ENCODE results near the gene GREB1. TPM values are rescaled to one million over a fixed set of nuclear protein-coding genes. Genes with fewer than 3 reads are reported as not detected.
A peak's percentile ranks its signal among the peaks of the same experiment; 100 is the strongest.

Gene GREB1
- 10 to 100 TPM in 1 of 9 donors, 1 to 10 TPM in 8; 2.6 to 26.2 (median 4.3) TPM for total RNA-seq
- polyA plus RNA-seq, result 1 to 10 TPM; 2.2 to 7.5 (median 2.3) TPM
- long read RNA-seq, donor 1, partial matches to known transcripts, result 30 of 30 reads
- long read RNA-seq, donor 1, other reads (novel, unspliced or antisense), result 0 of 30 reads
- long read RNA-seq, donor 2, partial matches to known transcripts, result 5 of 5 reads
- long read RNA-seq, donor 2, other reads (novel, unspliced or antisense), result 0 of 5 reads
- long read RNA-seq, donor 3, result 0 reads
- long read RNA-seq, donor 4, result 0 reads
- long read RNA-seq, donor 5, partial matches to known transcripts, result 2 of 2 reads
- long read RNA-seq, donor 5, other reads (novel, unspliced or antisense), result 0 of 2 reads
- long read RNA-seq, donor 6, partial matches to known transcripts, result 0 of 1 reads
- long read RNA-seq, donor 6, other reads (novel, unspliced or antisense), result 1 of 1 reads
- long read RNA-seq, donor 7, partial matches to known transcripts, result 0 of 1 reads
- long read RNA-seq, donor 7, other reads (novel, unspliced or antisense), result 0 of 1 reads
- long read RNA-seq, donor 8, result 0 reads
- long read RNA-seq, donor 9, result 0 reads
- long read RNA-seq, donor 10, partial matches to known transcripts, result 6 of 6 reads
- long read RNA-seq, donor 10, other reads (novel, unspliced or antisense), result 0 of 6 reads

- intact Hi-C loops (cut with DNase I), result no loop called here
- Histone ChIP-seq H3K27me3 (no peaks in the 10 kb centered on the region), H3K36me3 (replicated peaks in 1 of 2) (no peaks in the 10 kb centered on the region), H3K27ac (peak within 1 kb of the TSS in 3 of 5 donors; percentile 9 to 45 (median 26)), H3K4me3 (no peak within 1 kb of the TSS), H3K9me3 (replicated peaks in 1 of 3) (no peaks in the 10 kb centered on the region), H3K4me1 (replicated peaks in 1 of 2) (peaks cover 12 to 15% of the 10 kb centered on the region in 2 donors)
- DNase-seq, result peak in 5 of 7 donors; percentile 35 to 56 (median 37)
- WGBS, 4 donors, result 35 to 45% (median 39%) methylated on average over 9 of the region's 9 CpGs
- TF ChIP-seq CTCF (IDR thresholded peaks at IDR 0.05), result no peak
- TF ChIP-seq POLR2A (IDR thresholded peaks at IDR 0.05), result no peak
Observed at GRCh38 chr2:11533278-11534070, at the start of gene GREB1. GREB1 (plus strand) TSS chr2:11534045; CDS start chr2:11556615, 22,570 bp downstream.

- 57 to 86% (median 73%) methylated on average over 3 of the region's 3 CpGs for WGBS, 4 donors
- intact Hi-C loops (cut with DNase I), result no loop called here
- TF ChIP-seq CTCF (IDR thresholded peaks at IDR 0.05) (no peak), POLR2A (IDR thresholded peaks at IDR 0.05) (no peak)
Observed at GRCh38 chr2:11488809-11489208, 45.0 kb upstream of the GREB1 start.

GRCh38 chr2:11490194-11490593 is 43.7 kb upstream of the GREB1 start:
- Histone ChIP-seq H3K4me1 (replicated peaks in 1 of 2) (no peaks in the 10 kb centered on the region), H3K4me3 (no peak overlapping the region), H3K36me3 (replicated peaks in 1 of 2) (no peaks in the 10 kb centered on the region), H3K27me3 (peaks cover 24% of the 10 kb centered on the region), H3K9me3 (replicated peaks in 1 of 3) (no peaks in the 10 kb centered on the region), H3K27ac (no peak overlapping the region)
- WGBS, 4 donors, result 89 to 94% (median 91%) methylated on average over 5 of the region's 5 CpGs
- TF ChIP-seq POLR2A (IDR thresholded peaks at IDR 0.05), result no peak
- no peak for TF ChIP-seq CTCF (IDR thresholded peaks at IDR 0.05)
- no peak for DNase-seq
- intact Hi-C loops (cut with DNase I), result no loop called here

More at GRCh38 chr2:11488809-11489208, 45.0 kb upstream of the GREB1 start:
- H3K9me3 ChIP-seq (replicated peaks in 1 of 3), result no peaks in the 10 kb centered on the region
- no peak overlapping the region for H3K27ac ChIP-seq
- H3K4me3 ChIP-seq, result no peak overlapping the region
- H3K27me3 ChIP-seq, result peaks cover 31% of the 10 kb centered on the region
- DNase-seq, result no peak
- no peaks in the 10 kb centered on the region for H3K4me1 ChIP-seq (replicated peaks in 1 of 2)
- H3K36me3 ChIP-seq (replicated peaks in 1 of 2), result no peaks in the 10 kb centered on the region
